ENCODE results near the gene C22orf42.

DNA sequence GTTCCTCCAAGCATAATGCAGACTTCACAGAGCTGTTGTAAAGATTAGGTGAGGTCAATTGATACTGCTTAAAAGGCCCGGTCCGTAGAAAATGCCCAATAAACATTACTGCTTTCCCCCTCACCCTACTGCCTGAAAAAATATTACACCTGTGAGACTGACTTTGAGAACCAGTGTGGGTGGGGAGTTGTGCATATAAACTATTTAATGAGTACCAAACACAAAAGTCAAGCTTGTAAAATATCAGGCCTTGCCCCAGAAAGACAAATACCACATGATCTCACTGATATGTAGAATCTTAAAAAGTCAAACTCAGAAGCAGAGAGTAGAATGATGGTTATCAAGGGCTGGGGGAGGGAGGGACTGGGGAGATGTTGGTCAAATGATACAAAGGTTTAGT lies 46.7 kb downstream of the C22orf42 start:
- TF ChIP-seq, protein P1, sequence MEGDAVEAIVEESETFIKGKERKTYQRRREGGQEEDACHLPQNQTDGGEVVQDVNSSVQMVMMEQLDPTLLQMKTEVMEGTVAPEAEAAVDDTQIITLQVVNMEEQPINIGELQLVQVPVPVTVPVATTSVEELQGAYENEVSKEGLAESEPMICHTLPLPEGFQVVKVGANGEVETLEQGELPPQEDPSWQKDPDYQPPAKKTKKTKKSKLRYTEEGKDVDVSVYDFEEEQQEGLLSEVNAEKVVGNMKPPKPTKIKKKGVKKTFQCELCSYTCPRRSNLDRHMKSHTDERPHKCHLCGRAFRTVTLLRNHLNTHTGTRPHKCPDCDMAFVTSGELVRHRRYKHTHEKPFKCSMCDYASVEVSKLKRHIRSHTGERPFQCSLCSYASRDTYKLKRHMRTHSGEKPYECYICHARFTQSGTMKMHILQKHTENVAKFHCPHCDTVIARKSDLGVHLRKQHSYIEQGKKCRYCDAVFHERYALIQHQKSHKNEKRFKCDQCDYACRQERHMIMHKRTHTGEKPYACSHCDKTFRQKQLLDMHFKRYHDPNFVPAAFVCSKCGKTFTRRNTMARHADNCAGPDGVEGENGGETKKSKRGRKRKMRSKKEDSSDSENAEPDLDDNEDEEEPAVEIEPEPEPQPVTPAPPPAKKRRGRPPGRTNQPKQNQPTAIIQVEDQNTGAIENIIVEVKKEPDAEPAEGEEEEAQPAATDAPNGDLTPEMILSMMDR (conservative IDR thresholded peaks at IDR 0.05 in 1 of 2, IDR thresholded peaks at IDR 0.05 in 1 of 2; ENCODE audit: extremely low read depth in 1 of 2, insufficient read depth in 1 of 2, low read depth in 1 of 2, low read length in 2 of 2): no peak
- no peak for TF ChIP-seq EZH2 (IDR thresholded peaks at IDR 0.05; ENCODE audit: borderline replicate concordance, low read length)
